ENCODE data around the gene PRICKLE2.

The PRICKLE2 gene

DNA sequence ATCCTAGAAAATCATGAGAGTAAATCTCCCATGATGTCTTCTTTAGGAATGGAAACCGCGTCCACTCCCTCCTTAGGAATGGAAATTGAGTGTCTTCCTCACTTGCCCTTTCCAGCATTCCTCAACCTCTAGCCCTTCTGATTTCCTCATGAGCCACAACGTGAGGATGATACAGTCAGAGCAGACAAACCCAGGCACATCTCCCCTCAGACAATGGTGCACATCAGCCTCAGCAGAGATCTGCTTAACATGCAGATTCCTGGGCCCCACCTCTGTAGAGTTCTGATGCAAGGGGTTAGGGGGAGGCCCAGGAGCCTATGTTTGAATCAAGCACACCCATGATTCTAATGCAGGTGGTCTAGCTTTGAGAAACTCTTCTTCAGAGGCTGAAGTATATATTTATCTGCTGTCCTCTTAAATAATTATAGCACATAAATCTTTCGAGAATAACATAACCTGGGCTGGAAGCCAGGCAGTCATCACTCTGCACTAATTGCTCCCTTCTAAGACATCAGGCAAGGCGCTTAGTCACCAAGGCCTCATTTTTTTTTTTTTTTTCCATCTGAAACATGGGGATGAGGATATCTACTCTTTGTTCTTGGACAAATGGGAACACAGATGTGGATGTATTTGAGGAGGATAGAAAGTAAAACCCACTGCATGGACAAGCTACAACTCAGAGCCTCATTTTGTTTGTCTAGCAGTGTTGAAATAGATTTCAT is 81.7 kb downstream of the PRICKLE2 start:
- Histone ChIP-seq H3K9ac (ENCODE audit: low read depth, low read length) (no peak overlapping the region; the same call in 1 of the 2 replicates), H3K4me1 (ENCODE audit: insufficient read depth, low read length) (peaks cover 12% of the 10 kb centered on the region), H3K36me3 (ENCODE audit: insufficient read depth, low read length) (no peaks in the 10 kb centered on the region; the same call in none of the 2 replicates), H3K9me3 (ENCODE audit: control insufficient read depth, insufficient read depth, low read length) (no peaks in the 10 kb centered on the region)

DNA sequence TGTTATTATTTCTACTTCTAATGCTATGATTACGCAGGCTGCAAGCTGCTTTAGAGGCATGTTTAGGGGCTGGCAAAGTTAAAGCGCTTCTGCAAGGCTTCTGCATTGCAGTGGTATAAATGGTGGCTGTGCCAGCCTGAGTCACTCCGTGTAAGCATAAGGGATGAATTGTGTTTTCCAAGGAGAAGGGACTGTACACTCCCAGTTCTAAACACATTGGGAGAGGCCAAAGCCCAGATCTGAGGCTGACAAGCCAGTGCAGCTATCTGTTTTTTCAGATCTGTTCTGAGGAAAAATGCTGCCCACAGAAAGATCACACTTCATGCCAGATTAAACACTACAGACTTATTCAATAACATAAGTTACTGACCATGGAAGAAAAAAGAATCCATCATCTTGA is 83.8 kb downstream of the PRICKLE2 start:
- H3K9ac ChIP-seq (ENCODE audit: low read depth, low read length): no peak overlapping the region
- no peaks in the 10 kb centered on the region for H3K9me3 ChIP-seq (ENCODE audit: control insufficient read depth, insufficient read depth, low read length)
- H3K36me3 ChIP-seq (ENCODE audit: insufficient read depth, low read length): no peaks in the 10 kb centered on the region; the same call in 1 of the 2 replicates
- peaks cover 10% of the 10 kb centered on the region for H3K4me1 ChIP-seq (ENCODE audit: insufficient read depth, low read length)

DNA sequence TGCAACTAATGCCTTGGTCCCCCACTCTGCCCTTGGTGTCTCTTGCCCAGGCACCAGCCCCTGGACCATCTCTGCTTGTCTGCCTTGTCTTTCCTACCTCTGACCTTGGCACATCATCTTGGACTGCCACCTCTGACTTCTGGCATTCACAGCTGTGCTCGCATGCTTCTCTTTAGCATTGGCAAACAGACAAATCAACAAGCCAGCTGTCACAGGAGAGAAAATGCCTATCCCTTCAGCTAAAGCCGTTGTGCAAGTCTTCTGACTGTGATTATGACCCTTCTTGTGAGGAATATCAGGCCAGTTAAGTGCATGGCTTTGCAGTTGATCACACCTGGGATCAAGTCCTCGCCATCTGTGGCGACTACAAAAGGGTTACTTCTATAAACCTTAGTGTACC is 84.6 kb downstream of the PRICKLE2 start:
- H3K9me3 ChIP-seq (ENCODE audit: control insufficient read depth, insufficient read depth, low read length): no peaks in the 10 kb centered on the region
- H3K36me3 ChIP-seq (ENCODE audit: insufficient read depth, low read length): no peaks in the 10 kb centered on the region; the same call in 1 of the 2 replicates
- H3K4me1 ChIP-seq (ENCODE audit: insufficient read depth, low read length): peaks cover 10% of the 10 kb centered on the region
- H3K9ac ChIP-seq (ENCODE audit: low read depth, low read length): no peak overlapping the region

DNA sequence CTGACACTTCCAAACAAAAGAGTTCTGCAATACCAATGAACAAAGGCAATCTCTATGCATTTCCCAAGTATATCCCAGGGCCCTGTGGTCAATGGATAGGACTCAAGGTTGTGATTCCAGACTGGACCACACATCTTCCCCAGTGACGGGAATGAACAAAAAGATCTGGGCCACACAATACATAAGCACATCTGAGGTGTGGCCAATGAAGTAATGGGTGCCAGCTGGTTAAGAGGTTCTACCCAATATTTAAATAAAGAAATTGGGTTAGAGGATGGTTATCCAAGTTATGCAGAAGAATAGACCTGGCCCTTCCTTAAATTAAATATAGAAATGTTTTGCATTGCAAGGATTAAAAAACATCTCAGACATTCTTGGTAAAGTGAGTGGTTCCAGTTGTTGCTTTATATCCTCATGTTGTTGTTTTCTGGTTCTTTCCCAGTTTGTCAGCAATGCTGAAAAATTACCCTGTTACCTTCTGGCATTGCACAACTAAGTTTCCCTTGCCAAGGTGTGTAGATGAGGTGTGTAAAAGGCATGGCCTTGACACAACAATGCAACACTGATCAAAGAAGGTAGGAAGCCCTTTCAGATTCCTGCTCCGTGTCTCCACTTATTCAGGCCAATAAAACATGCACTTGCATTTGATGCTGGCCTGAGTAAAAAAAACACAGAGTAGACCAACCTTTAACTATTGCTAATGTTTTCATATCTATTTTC is 86.5 kb downstream of the PRICKLE2 start:
- no peak overlapping the region for H3K9ac ChIP-seq (ENCODE audit: low read depth, low read length)
- H3K36me3 ChIP-seq (ENCODE audit: insufficient read depth, low read length): no peaks in the 10 kb centered on the region; the same call in 1 of the 2 replicates
- H3K4me1 ChIP-seq (ENCODE audit: insufficient read depth, low read length): peaks cover 8% of the 10 kb centered on the region
- H3K9me3 ChIP-seq (ENCODE audit: control insufficient read depth, insufficient read depth, low read length): no peaks in the 10 kb centered on the region

DNA sequence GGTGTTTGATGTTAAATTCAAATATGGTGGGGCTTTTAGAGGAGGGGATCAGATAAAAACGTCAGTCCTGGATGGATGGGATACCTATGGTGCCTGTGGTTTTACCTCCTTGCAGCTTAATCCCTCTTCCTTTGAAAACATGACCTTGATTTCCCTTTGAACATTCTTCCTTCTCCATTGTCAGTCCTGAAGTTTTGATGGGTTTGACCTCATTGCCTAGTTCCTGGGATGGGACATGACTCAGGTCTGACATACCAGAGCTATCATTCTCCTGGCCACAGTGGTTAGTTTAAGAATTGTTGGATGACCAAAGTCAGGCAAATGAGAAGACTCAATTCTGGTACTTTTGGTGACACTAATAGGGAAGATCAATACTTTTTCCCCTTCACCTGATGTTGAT is 87.2 kb downstream of the PRICKLE2 start:
- Histone ChIP-seq H3K36me3 (ENCODE audit: insufficient read depth, low read length) (no peaks in the 10 kb centered on the region; the same call in 1 of the 2 replicates), H3K4me1 (ENCODE audit: insufficient read depth, low read length) (peaks cover under 1% of the 10 kb centered on the region; the same call in 1 of the 2 replicates), H3K9ac (ENCODE audit: low read depth, low read length) (no peak overlapping the region), H3K9me3 (ENCODE audit: control insufficient read depth, insufficient read depth, low read length) (no peaks in the 10 kb centered on the region)

DNA sequence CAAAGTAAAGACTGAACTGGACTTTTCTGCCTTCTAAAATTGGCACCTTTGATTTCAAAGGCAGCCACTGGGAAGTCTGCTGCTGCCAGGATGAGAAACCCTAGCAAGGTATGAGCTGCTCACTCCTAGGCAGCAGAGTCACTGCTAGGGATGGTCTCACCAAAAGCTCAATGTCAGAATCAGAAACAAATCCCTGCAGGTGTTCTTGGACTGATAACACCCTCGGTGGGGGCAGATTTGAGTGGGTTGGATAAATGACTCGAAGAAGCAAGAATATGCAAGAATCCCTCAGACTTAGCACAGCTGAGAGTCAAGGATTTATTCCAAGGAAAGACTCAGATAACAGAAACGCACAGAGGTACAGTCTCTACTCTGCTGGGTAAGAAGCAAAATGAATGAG is 90.4 kb downstream of the PRICKLE2 start:
- Histone ChIP-seq H3K4me1 (ENCODE audit: insufficient read depth, low read length) (no peaks in the 10 kb centered on the region), H3K9me3 (ENCODE audit: control insufficient read depth, insufficient read depth, low read length) (no peaks in the 10 kb centered on the region), H3K36me3 (ENCODE audit: insufficient read depth, low read length) (no peaks in the 10 kb centered on the region), H3K9ac (ENCODE audit: low read depth, low read length) (no peak overlapping the region)

DNA sequence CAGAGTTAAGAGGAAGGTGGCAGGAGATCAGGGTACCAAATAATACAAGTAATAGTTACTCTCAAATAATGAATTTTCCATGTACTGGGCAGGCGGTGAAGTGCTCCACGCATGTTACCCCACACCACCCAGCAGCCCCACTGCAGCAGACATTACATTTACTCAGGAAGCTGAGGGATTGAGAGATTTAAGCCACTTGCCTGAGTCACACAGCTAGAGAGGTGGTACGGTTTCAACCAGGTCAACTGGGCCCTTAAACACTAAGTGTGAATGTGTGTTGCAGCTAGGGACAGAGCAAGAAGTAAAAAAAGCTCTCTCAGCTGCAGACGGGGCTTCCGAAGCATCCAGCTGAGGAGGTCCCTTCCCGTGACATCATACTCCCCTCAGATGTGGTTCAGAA is 91.3 kb downstream of the PRICKLE2 start:
- no peak overlapping the region for H3K9ac ChIP-seq (ENCODE audit: low read depth, low read length)
- no peaks in the 10 kb centered on the region for H3K9me3 ChIP-seq (ENCODE audit: control insufficient read depth, insufficient read depth, low read length)
- no peaks in the 10 kb centered on the region for H3K36me3 ChIP-seq (ENCODE audit: insufficient read depth, low read length)

DNA sequence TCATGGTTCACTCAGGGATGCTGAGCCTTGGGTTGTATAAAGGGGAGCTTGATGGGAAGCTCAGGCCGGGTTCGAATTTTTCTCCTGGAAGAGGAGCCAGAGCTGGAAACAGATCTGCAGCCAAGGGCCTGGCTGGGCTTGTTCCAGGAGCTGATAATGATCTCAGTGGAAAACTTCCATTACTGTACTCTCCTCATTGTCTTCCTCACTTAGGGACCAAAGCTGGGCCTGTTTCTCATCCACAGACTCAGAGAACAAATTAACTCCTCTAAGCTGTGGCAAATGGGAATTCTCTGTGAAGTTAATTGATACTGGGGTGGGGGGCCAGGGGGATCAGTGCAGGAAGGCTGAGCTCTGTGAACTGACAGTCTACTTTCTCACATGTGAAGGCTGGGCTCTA is 92.0 kb downstream of the PRICKLE2 start:
- Histone ChIP-seq H3K9ac (ENCODE audit: low read depth, low read length) (no peak overlapping the region), H3K36me3 (ENCODE audit: insufficient read depth, low read length) (no peaks in the 10 kb centered on the region), H3K9me3 (ENCODE audit: control insufficient read depth, insufficient read depth, low read length) (no peaks in the 10 kb centered on the region)

More for the DNA sequence above, 91.3 kb downstream of the PRICKLE2 start:
- H3K4me1 ChIP-seq (ENCODE audit: insufficient read depth, low read length): no peaks in the 10 kb centered on the region

DNA sequence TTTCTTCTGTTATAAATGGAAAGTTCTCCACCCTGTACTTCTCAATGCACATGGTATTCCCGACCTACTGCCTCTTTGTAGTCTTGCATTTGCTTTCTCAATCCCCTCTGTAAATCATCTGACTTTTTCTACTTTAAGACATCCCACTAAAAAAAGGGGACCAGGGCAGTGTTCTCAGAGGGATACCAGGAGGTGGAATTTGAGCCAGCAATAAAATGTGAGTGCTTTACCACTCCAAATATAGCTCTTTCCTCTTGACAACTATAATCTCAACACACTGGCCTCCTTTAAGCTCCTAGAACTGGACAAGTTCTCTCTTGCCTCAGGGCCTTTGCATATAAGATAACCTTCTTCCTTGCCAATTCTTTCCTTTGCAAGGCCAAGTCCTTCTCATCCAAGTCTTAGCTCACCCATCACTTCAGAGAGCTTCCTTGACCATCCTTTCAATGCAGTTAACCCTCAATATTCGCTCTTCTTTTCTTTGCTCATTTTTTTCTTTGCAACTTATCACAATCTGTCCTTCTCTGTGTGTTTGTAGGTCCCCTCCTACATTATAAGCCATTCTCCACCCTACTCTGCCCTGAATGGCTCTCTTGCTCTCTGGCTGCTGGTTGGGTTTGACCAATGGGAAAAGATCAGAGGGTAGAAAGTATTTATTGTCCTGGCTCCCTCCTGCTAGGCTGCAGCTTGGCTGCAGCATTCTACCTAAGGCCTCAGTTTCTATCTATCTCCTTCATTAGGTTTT is 93.4 kb downstream of the PRICKLE2 start:
- Histone ChIP-seq H3K4me1 (ENCODE audit: insufficient read depth, low read length) (no peaks in the 10 kb centered on the region), H3K36me3 (ENCODE audit: insufficient read depth, low read length) (no peaks in the 10 kb centered on the region), H3K9ac (ENCODE audit: low read depth, low read length) (no peak overlapping the region), H3K9me3 (ENCODE audit: control insufficient read depth, insufficient read depth, low read length) (no peaks in the 10 kb centered on the region)

More for the DNA sequence above, 92.0 kb downstream of the PRICKLE2 start:
- H3K4me1 ChIP-seq (ENCODE audit: insufficient read depth, low read length): no peaks in the 10 kb centered on the region

DNA sequence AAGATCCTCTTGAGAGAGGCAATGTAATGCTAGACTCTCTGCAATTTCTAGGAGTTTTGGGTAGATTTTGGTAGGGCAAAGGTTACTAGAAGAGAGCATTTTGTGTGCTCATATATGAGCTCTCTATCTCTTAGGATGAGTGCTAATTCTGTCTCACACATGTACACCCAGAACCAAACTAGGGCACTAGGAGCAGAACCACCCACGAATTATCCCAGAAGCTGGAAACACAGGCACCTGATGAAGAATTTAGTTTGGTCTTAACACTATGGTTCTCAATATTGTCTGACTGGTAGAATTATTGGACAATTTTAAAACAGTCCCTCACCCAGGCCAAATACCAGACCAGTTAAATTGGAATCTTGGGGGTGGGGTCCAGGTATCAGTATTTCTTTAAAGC is 94.8 kb downstream of the PRICKLE2 start:
- no peaks in the 10 kb centered on the region for H3K4me1 ChIP-seq (ENCODE audit: insufficient read depth, low read length)
- no peaks in the 10 kb centered on the region for H3K9me3 ChIP-seq (ENCODE audit: control insufficient read depth, insufficient read depth, low read length)
- no peaks in the 10 kb centered on the region for H3K36me3 ChIP-seq (ENCODE audit: insufficient read depth, low read length)
- no peak overlapping the region for H3K9ac ChIP-seq (ENCODE audit: low read depth, low read length)

DNA sequence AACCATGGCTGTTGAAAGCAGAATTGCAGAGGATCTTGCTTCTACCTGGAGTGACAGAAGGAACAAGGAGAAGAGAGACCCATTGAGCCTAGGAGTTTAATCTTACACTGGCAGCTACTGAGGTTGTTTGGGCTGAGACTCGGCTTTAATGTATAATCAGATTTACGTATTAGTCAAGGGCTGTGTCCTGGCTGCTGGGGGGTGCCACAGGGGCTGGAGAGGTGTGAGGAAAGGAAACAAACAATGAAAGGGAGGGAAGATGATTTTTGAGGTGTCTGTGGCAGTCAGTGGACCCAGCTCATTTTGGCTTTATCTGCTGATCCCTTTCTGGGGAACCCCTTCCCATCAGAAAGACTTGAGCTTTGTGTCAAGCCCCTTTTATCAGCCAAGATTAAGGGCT is 95.7 kb downstream of the PRICKLE2 start:
- no peaks in the 10 kb centered on the region for H3K9me3 ChIP-seq (ENCODE audit: control insufficient read depth, insufficient read depth, low read length)
- H3K9ac ChIP-seq (ENCODE audit: low read depth, low read length): no peak overlapping the region
- H3K36me3 ChIP-seq (ENCODE audit: insufficient read depth, low read length): no peaks in the 10 kb centered on the region
- H3K4me1 ChIP-seq (ENCODE audit: insufficient read depth, low read length): no peaks in the 10 kb centered on the region

DNA sequence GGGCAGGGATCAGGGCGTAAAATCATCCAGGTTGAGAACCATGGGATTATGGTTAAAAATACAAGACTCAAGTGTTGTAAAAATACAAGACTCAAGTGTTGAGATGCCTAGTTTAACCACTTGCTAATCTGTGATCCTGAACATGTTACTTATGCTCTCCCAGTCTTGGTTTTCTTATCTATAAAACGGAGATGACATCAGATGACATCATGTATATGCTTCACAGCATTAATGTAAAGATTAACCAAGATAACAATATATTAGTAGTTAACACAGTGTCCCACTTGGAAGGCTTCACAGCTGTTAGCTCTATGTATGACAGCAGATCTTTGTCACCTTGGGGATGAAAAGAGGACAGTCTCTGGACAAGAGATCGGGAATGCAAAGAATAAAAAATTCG is 96.2 kb downstream of the PRICKLE2 start:
- no peak overlapping the region for H3K9ac ChIP-seq (ENCODE audit: low read depth, low read length)
- no peaks in the 10 kb centered on the region for H3K36me3 ChIP-seq (ENCODE audit: insufficient read depth, low read length)
- no peaks in the 10 kb centered on the region for H3K4me1 ChIP-seq (ENCODE audit: insufficient read depth, low read length)
- no peaks in the 10 kb centered on the region for H3K9me3 ChIP-seq (ENCODE audit: control insufficient read depth, insufficient read depth, low read length)

DNA sequence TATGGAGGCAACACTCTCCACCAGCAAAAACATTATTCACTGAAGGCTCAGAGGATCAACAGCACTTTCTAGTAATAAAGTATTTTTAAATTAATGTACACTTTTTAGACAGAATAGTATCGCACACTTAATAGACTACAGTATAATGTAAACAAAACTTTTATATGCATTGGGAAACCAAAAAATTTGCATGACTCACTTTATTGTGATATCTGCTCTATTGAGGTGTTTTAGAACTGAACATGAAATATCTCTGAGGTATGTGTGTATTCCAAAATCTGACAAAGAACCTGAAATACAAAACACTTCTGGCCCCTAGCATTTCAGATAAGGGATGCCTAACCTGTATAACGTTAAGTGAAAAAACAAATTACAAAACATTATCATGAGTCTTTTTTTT is 99.7 kb downstream of the PRICKLE2 start:
- Histone ChIP-seq H3K4me1 (ENCODE audit: insufficient read depth, low read length) (no peaks in the 10 kb centered on the region), H3K36me3 (ENCODE audit: insufficient read depth, low read length) (no peaks in the 10 kb centered on the region), H3K9me3 (ENCODE audit: control insufficient read depth, insufficient read depth, low read length) (no peaks in the 10 kb centered on the region), H3K9ac (ENCODE audit: low read depth, low read length) (no peak overlapping the region)

DNA sequence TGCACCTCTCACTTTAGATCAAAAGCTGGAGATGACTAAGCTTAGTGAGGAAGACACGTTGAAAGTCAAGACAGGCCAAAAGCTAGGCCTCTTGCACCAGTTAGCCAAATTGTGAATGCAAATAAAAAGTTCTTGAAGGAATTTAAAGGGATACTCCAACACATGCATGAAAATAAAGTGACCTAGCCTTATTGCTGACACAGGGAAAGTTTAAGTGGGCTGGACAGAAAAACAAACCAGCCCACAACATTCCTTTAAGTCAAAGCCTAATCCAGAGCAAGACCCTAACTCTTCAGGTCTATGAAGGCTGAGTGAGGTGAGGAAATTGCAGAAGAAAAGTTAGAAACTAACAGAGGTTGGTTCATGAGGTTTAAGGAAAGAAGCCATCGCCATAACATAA is 101.3 kb downstream of the PRICKLE2 start:
- Histone ChIP-seq H3K36me3 (ENCODE audit: insufficient read depth, low read length) (no peaks in the 10 kb centered on the region), H3K9ac (ENCODE audit: low read depth, low read length) (no peak overlapping the region), H3K4me1 (ENCODE audit: insufficient read depth, low read length) (no peaks in the 10 kb centered on the region), H3K9me3 (ENCODE audit: control insufficient read depth, insufficient read depth, low read length) (no peaks in the 10 kb centered on the region)
